Hepatocyte (in vitro differentiated cells): ENCODE results near the gene DCBLD1.

ENCODE experiments used
- EZH2 ChIP-seq: fragments of 200-600 bp; sonication (generic); IDR thresholded peaks from 2 replicates; pipeline ENCODE4 v1.6.1; 2016; ENCODE audit warnings: antibody characterized with exemption, mild to moderate bottlenecking, borderline replicate concordance
- TF ChIP-seq, protein P1 (sequence below): fragments of 200-600 bp; sonication (generic); IDR thresholded peaks from 2 replicates; pipeline ENCODE4 v1.5.1; 2016; ENCODE audit warnings: antibody characterized with exemption, mild to moderate bottlenecking; ENCODE audit not compliant: poor library complexity

GRCh38 chr6:117441824-117442264, 40.6 kb upstream of the DCBLD1 start:
- TF ChIP-seq EZH2 = no peak
- TF ChIP-seq, protein P1, sequence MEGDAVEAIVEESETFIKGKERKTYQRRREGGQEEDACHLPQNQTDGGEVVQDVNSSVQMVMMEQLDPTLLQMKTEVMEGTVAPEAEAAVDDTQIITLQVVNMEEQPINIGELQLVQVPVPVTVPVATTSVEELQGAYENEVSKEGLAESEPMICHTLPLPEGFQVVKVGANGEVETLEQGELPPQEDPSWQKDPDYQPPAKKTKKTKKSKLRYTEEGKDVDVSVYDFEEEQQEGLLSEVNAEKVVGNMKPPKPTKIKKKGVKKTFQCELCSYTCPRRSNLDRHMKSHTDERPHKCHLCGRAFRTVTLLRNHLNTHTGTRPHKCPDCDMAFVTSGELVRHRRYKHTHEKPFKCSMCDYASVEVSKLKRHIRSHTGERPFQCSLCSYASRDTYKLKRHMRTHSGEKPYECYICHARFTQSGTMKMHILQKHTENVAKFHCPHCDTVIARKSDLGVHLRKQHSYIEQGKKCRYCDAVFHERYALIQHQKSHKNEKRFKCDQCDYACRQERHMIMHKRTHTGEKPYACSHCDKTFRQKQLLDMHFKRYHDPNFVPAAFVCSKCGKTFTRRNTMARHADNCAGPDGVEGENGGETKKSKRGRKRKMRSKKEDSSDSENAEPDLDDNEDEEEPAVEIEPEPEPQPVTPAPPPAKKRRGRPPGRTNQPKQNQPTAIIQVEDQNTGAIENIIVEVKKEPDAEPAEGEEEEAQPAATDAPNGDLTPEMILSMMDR = no peak
